Hematopoietic multipotent progenitor cell treated with erythropoietin and hydrocortisone succinate and interleukin-3 and kit ligand, for 17 days (in vitro differentiated cells): Measurements from ENCODE around the gene PYGM.
A peak's percentile ranks its signal among the peaks of the same experiment; 100 is the strongest.

Experiments used
- DNase-seq: peaks from one replicate; pipeline ENCODE4 v3.0.0-alpha.2; 2015; ENCODE audit warnings: low spot score

The PYGM gene

DNA sequence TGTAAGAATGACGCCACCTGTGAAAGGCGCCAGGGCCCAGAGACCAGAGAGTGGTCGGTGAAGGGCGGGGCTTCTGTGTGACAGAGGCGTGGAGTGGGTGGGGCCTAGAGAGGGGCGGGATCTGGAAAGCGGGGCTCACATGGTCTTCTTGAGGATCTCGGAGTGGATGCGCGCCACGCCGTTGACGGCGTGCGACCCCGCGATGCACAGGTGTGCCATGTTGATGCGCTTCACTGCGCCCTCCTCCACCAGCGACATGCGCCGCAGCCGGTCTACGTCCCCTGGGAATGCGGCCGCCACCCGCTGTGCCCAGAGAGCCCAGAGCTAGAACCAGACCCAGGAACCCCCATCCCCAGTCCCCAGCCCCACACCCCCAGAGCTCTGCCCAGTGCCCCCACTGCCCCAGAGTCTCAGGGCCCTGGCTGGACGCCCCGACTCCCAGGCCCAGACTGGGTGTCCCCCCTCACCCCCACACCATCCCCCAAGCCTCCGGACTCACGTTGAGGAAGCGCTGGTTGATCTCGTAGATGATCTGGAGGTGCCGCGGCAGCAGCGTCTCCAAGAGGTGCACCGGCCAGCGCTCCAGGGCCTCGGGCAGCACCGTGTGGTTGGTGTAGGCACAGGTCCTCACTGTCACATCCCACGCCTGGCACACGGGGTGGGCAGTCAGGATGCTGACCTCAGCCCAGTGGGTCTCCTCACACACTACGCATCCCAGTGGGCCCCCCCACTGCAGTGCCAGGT lies 6.2 kb downstream of the PYGM start:
- no peak for DNase-seq

DNA sequence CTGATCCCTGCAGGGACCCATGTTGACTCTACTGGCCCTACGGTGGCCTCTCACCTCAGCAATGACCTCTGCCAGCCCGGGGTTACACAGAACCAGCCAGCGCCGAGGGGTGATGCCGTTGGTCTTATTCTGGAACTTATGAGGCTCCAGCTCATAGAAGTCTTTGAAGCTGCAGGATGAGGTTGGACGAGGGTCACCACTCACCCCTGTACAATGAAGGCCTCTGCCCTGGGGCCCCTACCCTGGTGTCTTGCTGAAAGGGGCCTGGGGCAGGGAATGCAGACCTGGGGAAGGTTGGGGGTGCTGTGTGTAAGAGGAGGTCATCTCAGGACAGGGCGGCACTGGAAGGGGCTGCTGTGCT lies 6.8 kb downstream of the PYGM start:
- no peak for DNase-seq

DNA sequence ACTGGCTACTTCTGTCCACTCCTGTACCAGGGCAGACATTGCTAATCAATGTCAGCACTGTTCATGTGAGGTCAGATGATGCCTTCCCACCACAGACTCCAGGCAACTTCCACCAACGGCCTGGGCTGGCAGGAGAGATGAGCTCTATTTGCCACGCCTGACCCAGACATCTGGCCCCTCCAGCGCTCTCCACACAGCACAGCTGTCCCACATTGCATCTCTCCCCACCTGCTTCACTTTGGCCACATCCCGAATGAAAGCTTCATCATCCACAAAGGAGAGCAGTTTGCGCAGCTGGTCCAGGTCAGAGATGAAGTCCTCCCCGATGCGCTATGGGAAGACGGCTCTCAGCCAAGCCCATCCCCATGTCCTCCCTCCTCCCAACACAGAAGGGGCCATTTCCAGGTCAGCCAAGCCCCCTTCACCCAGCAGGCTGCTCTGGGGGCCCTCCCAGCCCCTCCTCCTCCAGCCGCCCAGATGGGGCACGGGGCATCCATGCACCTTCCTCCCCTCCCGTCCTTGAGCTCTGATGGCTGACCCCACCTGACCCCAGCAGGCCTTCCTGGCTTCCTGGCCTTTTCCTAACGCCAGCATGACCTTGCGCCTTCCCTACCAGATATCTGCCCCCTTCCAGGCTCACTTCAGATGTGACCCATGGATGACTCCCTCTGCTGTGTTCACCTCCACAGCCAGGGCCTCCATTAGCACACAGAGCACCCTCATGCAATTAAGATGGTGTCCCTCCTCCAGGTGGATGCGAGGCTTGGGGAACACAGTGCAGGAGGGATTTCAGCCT lies 7.4 kb downstream of the PYGM start:
- no peak for DNase-seq

DNA sequence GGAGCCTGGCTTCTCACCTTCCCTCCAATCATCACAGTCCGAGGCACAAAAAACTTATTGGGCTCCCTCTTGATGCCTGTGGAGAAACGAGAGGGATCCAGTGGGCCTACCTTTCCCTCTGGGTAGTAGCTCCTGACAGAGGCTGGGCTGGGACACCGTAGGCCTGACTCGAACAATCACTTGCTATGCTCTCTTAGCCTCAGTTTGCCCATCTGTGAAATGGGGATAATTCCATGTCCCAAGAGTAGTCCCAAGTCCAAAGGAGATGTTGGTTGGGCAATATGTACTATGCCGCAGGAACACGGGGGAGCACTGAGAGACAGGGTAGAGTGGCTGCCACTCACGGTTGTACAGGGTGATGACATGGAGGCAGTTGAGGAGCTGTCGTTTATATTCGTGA lies 8.2 kb downstream of the PYGM start:
- no peak for DNase-seq

DNA sequence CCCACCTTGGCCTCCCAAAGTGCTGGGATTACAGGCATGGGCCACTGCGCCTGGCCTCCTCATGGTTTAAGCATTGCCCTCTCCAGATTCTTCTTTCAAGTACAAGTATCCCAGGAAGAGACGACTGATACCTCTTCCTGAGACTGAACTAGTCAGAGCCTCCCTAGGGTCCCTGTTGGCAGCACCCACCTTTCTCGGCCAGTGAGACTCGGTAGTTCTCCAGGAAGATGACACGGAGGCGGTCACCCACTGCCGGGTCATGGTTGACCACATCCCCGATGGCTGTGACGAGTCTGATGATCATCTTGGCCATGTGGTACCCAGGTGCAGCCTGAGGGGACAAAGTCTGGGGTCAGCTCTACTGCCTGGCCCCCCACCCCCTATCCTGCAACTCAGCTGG lies 8.6 kb downstream of the PYGM start:
- no peak for DNase-seq

DNA sequence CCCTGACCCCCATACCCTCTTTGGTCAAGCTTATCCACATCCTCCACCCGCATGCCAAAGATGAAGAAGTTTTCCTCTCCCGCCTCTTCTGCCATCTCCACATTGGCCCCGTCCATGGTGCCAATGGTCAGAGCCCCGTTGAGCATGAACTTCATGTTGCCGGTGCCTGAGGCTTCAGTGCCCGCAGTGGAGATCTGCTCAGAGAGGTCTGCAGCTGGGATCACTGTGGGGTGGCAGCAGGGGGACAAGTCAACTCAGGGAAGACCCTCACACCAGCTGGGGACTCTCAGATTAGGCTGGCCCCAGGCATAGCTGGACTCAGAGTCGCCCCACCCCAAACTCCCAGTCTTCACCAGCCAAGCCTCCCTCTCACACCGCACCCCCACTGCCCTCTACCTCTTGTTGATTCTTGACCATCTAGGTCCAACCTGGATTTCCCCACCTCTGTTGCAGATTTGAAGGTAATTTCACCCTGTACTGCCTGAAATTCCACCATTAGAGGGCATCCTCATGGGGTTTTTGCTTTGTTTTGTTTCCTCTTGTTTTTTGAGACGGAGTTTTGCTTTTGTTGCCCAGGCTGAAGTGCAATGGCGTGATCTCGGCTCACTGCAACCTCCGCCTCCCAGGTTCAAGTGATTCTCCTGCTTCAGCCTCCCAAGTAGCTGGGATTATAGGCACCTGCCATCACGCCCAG lies 9.3 kb downstream of the PYGM start:
- no peak for DNase-seq

DNA sequence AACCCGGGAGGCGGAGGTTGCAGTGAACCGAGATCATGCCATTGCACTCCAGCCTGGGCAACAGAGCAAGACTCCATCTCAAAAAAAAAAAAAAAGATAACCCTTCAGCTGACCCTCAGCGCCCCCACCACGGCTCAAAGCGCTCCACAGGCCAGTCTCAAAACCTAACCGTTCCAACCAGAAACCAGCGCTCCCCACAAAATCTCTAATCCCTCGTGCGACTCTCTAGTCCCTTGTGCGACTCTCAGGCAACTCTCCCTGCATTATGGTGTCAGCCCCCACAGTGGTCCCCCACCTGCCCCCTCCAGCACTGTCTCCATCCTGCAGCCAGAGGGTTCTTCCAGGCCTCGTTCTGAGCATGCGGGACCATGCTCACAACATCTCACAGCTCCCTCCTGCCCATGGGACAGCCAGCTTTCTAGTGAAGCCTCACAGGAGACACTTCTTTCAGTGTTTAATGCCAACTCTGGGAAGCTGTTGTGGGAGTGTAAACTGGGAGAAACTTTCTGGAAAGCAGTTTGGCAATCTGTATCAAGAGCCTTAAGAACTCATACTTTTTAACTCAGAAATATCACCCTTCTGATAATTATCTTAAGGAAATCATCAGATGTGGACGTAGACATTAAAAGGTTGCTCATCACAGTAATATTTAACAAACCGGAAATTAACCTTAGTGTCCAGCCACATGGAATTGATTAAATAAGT lies 11.7 kb downstream of the PYGM start:
- DNase-seq: no peak

DNA sequence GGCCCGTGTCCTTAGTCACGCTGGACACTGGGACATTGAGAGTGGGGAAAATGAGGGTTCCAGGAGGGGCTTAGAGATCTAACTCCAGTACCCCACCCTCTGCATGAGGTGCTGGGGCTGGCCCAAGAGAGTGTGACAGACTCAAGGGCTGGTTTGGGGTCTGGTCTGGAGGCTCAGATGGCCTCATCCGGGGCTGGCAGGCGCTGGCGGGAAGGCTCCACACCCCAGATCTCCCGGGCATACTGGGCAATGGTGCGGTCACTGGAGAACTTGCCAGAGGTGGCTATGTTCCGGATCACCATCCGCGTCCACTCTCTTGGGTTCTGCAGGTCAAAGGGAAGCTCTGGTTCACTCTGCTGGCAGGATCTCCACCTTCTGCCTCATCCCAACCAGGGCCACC lies 13.3 kb downstream of the PYGM start:
- no peak for DNase-seq

DNA sequence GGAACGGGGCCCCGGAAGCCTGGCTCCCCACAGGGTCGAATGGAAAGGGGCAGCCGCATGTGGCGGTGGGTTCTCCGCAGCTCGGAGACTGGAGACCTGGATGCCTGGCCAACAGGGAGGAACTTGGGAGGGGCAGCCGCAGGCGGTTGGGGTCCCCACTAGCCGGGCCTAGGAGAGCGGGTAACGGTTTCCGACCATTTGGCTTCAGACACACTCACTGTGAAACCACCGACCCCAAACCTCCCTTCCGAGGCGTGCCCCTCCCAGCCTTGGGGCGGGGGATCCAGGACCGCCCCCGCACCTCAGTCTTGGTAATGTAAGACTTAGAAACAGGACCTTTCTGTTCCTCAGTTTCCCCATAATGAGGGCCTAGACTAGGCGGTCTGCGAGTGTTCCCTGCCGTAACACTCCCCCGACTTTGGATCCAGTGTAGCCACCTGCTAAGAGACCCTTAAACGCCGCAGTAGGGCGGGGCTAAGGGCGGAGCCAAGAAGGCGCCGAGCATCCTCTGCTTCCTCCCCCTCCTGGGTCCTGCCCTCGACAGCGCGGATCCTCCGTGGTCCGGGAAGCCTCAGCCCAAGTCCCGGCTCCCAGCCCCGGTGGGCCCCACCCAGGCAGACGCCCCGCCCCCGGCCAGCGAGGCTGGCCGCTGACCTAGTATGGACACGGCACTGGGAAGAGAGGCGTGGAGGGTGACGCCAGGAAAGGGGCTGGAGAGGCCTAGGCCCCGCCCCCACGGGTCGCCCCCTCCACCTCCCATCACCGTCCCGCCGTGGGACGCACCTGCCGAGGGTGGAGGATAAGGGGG lies 14.0 kb downstream of the PYGM start:
- no peak for DNase-seq

DNA sequence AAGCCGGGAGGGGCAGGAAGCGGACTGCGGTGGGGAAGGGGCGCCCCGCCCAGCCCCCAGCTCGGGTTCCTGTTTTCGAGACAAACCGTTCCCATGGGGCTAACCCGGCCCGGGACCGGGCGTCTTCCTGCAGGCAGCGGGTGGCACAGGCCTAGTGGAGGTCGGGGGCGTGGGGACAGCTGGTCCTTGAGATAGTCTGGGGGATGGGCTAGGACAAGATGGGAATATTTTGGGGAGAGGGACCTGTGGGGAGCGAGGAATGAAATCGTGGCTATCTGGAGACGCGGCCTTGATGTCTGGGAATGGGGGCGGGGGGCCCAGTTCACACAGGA lies 14.6 kb downstream of the PYGM start:
- DNase-seq: no peak

DNA sequence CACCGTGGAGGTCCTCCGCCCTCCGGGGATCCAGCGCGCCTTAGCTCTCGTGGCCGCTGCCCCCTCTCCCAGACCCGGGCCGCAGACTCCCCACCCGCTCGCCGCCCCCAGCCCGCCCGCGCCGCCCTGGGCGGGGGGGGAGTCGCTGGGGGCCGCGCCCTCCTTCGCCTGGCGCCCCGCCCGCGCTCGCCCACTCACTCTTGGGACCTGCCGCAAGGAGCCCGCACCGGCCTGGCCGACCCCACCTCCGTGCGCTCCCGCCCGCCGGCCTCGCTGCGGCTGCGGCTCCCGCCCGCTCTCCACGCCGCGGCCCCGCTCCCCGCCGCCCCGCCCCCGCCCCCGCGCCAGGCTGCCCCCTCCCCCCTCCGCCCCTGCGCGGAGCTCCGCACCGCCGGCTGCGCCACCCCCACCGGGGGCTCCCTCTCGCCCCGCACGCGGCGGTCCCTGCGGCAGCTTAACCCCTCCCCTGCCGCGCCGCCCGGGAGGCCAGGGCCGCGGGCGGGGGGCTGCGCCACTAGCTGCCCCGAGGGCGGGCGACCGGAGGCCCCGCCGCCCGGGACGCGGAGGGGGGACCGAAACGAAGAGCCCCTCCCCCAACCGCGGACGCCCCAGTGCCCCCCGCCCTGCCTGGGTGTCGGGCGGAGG lies 15.1 kb downstream of the PYGM start:
- DNase-seq: no peak

DNA sequence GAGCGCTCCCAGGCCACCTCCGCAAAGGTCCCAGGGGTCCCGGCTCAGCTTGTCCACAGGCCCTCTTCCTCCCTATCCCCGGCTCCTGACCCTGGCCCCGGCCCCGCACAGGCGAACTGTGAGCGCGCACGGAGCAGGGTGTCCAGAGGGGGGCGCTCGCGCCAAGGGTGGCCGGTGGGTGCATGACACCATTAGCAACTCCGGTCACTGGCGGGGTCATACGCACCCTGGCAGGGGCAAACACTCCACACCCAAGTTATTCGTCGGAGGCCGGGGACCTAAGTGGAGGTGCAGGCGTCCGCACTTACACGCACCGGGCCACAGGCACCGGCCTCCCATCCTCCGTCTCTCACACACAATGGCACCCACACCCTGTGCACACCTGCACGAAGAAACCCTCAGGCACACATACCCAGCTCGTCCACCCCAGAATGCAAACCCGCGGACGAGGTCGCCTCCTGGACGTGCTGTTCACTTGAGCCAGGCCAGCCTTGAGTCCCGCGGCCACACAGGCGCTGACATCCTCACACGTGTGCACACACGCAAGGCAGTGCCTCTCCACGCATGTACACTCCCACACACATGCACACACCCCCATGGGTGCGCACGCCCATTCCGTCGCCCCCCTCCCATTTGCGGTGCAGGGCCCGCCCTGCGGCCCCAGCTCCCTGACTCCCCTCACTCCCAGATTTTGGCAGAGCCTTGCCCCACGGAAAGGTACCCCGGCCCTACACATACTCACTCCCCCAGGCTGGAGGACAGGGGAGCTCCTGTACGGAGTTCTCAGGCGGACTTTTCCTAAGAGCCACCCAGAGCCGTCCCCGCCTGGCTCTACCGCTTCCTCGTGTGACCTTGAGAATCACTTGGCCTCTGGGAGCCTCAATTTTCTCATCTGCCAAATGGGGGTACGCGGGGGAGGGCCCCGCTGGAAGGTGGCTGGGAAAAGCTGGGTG lies 15.9 kb downstream of the PYGM start, which contains the start of gene RASGRP2:
TSS of gene RASGRP2 (minus strand) at position 552 of the 953 bp plus-strand sequence. CDS start 1,276 bp downstream, outside the sequence.
- no peak for DNase-seq

DNA sequence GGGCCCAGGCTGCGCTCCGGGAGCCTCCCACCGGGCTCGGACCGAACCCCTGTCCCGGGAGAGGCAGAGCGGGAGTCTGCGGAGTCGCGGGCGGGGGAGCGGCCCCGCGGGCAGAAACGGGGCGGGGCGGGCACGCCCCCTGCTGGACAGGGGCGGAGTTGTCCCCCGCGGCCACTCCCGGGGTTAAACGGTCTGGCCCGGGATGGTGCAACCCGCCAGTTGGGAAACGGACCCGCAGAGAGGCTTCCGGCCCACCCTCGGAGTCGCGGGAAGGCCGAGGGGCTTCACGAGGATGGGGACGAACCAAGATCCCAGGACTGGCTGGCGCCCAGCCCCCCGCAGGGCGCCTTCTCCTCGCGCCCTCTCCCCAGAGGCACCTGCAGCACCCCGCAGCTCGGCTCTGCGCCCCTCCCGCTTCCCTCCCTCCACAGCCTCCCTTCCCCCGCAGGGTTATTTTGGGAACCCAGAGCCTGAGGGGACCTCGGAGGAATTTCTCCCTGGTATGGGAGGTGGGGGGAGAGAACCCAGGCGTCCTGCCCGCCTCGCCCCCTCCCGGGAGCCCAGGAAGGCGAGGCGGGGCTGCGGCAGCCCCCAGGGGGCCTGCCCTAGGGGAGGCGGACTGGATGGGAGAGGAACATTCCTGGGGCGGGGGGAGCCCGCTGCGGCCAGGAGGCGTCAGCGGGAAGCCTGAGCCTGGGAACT lies 16.7 kb downstream of the PYGM start:
- DNase-seq: peak; percentile 58

DNA sequence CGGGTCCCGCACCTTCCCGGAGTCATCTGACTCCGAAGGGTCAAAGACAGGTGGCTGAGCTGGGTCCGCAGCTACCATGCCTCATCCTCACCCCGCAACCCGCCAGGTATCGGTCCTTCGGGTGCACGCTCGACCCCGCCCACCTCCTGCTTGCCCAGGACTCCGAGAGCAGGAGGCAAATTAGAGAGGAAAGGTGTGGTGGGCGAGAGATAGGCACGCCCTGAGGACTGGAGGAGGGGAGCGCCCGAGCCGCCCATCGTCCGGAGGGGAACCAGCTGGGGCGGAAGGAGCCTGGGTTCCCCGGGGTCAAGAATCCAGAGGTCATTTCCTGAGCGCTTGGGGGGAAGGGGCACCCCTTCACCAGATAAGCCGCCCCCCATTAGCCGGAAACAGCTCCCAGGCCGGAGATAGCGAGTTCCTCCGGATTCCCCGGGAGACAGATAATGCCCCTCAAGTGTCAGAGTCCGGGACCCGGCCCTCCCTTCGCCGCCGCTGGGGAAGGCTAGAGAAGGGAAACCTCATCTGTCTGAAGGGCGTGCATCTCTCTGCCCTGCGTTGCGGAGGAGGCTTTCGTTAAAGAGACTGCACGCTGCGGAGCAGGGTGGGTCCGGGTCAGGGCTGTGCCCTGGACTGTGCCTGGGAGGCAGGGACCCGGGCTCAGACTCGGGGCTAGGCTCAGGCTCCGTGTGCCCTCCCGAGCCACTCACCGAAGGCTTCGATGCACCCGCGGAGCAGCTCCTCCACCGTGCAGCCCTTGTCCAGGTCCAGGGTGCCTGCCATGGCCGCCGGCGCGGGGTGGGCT lies 17.5 kb downstream of the PYGM start:
- no peak for DNase-seq

DNA sequence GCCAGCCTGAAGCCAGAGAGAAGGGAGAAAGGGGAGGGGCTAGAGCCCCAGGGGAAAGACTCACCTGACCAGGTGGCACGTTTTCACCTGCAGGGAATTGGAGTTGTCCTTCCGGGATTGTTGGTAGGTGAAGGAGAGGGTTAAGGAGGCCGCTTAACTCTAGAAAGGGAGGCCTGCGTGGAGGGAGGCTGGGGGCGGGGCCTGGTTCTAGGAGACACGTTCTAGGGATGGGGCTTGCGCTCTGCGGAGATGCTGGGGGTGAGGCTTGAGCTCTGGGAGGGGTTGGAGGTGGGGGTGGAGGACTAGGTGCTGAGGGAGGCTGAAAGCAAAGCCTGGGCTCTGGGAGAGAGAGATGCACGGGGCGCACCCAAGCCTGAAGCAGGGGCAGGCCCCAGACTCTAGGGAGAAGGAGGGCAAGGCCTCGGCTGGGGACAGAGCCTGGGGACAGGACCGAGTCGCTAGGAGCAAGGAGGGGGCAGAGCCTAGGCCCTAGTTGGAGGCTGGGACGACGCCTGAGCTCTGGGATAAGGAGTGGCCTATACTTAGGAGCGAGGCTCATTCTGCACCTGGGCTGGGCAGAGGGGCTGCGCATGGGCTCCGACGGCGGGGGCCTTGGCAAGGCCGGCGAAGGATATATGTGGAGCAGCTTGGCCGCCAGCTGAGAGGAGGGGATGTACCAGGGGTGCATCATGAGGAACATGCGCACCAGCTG lies 18.2 kb downstream of the PYGM start:
- no peak for DNase-seq

DNA sequence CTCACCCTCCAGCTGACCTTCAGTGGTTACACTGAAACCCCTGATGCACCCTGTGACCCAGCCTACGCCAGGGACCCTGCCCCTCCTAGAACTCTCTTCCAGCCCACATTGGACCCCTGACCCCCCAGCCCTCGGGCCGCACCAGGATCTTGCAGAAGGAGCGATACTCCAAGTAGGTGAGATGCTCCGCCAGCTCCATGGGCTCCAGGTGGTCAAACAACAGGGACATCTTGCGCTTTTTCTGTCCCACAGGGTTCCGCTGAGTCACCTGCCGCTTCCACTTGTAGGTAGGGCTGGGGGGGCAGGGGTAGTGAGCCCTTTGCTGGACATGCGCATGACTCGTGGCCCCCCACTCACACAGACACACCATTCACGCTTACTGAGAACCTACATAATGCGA lies 19.9 kb downstream of the PYGM start:
- DNase-seq: no peak

DNA sequence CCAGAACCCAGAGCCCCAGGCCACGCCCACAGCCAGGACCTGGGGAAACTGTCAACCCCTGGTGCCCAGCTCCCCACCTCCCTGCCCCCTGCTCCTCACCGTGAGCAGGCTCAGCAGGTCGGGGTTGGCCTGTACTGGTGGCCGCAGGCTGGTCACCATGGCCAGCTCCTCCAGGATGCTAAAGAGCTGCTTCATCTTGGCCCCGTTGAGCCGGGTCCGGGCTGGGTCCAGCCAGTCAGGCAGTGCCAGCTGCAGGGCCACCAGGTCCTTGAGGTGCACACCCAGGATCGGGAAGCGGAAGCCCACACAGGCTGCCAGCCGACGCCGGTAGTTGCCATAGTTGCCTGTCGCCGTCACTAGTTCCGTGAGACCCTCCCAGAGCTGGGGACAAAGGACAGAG lies 23.1 kb downstream of the PYGM start:
- DNase-seq: no peak

DNA sequence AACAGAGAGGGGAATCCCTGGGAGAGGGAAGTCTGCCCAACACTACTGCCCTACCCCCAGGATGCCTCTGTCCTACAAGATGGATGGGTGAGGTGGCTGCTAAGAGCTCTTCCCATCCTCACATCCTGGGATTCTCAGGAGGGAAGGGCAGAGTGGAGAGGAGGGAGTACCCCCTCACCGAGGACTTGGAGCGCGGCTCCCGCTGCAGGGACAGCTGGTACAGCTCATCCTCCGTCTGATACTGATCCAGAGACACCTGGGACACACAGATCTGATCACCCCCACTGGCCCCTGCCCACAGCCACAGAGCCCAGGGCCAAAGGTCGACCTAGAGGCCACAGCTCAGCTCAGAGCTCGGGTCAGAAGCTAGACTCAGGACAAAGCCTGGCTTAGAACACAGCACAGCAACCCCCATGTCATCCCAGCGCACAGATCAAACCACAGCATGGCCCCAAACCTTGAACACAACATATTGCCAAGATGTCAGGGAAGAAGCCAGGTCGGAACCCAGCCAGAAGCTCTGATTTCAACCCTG lies 24.0 kb downstream of the PYGM start:
- no peak for DNase-seq
